Stimulated activated CD8-positive, alpha-beta memory T cell treated with anti-CD3 and anti-CD28 coated beads, Interleukin-15, amount 100 ng/mL, for 24 hours (primary cell): Measurements from ENCODE around the gene NFIC.
A peak's percentile ranks its signal among the peaks of the same experiment; 100 is the strongest.
"Not testable (repeated sequence)": the region's sequence is repeated elsewhere in the genome, so short reads cannot be mapped to it uniquely, and the experiment has no call there.

Source experiments
- DNase-seq: peaks from one replicate; pipeline ENCODE4 v3.0.0-alpha.2; 2020; ENCODE audit warnings: low read depth

NFIC gene

DNA sequence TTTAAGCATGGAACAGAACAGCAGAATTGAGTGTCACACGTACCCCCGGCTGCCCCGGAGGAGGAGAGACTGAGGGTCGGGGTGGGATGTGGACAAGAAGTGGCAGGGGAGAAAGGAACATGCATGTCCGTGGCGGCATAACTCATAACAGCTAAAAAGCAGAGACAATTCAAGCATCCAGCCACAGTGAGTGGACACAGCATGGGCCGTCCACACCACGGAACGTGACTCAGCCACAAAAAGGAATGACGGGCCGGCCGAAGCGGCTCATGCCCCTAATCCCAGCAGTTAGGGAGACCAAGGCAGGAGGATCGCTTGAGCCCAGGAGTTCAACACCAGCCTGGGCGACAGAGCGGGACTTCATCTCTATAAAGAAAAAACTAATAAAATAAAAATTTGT, 126.5 kb downstream of the NFIC start:
- DNase-seq, result no peak

DNA sequence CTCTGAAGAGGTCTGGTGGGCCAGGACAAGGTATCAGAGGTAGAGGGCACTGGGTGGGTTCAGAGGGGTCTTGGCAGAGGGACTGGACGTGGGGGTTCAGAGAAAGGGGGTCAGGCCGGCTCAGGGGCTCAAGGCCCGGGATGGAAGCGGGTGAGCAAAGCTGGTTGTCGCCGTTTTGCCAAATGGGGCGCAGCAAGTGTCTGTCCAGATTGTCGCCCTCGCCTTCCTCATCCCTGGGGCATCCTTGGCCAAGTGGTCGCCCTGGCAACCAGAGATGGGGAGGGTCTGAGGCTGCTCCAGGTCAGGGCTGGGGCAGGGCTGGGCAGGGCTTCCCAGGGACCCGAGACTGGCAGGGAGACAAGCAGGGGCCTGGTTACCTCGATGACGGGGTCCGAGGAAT, 127.3 kb downstream of the NFIC start:
- no peak for DNase-seq

DNA sequence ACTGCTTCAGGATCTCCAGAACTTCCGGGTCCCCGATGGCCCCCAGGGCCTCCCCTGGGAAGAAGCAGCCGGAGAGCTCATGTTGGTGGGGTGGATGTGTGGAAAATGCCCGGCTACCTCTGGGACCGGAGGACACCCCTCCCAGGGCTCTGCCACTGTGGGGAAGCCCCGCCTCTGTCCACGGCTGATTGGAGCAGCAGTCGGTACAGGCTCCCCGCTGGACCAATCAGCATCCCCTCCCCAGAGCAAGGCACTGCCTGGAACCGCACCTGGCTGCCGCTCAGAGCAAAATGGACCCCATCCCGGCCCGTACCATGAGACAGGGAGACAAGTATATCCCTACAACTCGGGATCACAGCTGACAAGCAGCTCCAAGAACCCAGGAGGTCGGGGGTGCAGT, 127.7 kb downstream of the NFIC start:
- no peak for DNase-seq

DNA sequence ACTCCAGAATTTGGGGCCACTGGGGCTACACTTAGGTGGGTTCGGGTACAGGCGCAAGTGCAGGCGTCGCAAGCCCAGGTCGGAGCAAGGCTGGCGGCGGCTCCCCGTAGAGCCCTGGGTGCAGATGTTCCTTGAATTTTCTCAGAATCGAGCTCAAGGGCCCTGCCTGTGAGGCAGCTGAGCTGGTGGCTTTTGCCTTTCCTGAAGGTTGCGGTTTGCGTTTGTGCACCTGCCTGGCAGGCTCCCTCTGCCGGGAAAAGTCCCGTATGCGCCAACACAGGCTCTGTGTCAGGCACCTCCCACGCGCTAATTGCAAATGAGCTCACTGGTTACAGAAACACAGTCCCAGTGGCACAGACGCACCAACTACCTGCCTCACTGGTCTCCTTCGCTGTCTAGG, 128.2 kb downstream of the NFIC start:
- DNase-seq, result no peak

DNA sequence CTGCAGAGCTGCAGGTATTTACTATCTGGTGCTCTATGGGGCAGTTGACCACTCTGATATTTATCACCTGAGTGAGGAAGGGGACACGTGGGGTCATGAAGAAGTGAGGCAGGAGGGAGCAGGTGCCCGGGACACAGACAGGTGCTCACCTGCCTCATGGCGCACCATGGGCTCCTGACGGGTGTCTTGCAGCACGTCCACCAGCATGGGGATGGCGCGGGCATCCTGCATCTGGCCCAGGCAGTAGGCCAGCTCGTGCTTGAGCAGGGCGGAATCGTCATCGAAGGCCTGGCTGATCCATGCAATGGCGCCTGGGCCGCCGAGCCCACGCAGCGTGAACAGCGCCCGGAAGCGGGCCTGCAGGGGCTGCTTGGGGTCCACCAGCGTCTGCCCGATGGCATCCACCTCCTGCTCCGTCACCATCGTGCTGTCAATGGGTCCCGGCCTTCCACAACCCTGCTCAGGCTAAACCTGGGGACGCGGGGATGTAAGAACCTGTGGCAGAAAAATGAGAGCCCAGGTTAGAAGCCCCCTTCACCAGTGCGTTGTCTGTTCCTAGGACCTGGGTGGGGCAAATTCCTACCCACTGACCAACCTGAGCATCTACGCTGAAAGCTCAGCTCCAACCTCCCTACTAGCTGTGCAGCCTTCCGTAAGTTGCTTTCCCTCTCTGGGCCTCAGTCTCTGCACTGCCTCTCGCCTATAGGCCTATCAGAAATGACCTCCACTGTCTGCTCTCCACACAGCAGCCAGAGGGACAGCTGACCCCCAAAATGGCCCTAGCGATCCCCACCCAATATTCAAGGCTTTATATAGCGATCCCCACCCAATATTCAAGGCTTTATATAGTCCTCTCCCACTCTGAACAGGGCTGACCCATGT, 130.2 kb downstream of the NFIC start:
- DNase-seq, result no peak

DNA sequence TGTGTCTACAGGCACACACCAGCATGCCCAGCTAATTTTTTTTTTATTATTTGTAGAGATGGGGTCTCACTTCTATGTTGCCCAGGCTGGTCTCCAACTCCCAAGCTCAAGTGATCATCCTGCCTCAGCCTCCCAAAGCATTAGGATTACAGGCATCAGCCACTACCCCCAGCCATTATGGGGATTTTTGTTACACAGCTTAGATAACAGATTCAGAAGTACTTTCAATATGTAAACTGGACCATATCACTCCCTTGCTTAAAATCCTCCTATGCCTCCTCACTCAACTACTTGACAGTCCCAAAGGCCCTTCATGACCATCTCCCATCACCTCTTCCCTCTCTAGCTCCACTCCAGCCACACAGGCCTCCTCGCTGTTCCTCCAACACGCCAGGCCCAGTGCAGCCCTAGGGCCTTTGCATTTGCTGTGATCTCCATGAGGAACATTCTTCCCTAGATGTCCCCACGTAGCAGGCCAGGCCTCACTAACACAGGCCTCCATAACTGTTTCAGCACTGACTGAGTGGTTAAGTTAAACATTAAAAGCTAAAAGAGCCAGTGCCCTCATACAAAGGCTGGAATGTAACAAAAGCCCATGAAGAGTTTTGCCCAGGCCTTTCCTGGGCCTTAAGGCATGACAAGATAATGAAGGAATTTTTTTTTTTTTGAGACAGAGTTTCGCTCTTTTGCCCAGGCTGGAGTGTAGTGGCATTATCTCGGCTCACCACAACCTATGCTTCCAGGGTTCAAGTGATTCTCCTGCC, 131.6 kb downstream of the NFIC start:
- DNase-seq, result no peak

DNA sequence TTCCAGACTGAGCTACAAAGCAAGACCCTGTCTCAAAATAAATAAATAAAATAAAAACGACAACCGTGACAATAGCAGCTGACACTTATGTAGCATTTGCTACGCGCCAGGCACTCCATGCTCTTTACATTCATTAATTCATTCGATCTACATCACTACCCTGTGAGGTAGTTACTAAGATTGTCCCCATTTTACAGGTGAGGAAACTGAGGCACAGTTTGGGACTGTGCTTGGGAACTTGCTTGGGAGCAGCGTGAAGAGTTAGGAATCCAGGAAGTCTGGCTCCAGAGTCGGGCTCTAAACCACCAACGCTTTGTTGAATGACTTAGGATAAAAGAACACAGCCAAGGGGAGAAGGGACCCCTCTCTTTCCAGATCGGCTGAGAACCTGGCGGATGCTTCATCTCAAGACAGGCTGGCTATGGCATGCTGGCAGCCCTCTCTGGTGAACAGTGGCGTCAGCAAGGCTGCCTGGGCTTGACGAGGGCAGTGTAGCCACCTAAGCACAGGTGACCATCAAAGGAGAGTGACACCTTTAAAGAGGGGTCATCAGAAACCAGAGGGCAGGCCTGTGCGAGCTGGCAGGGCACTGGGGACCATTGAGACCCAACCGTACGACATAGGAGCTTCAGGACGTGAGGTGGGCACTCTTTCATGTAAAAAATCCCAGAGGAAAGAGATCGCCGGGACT, 133.5 kb downstream of the NFIC start:
- no peak for DNase-seq

DNA sequence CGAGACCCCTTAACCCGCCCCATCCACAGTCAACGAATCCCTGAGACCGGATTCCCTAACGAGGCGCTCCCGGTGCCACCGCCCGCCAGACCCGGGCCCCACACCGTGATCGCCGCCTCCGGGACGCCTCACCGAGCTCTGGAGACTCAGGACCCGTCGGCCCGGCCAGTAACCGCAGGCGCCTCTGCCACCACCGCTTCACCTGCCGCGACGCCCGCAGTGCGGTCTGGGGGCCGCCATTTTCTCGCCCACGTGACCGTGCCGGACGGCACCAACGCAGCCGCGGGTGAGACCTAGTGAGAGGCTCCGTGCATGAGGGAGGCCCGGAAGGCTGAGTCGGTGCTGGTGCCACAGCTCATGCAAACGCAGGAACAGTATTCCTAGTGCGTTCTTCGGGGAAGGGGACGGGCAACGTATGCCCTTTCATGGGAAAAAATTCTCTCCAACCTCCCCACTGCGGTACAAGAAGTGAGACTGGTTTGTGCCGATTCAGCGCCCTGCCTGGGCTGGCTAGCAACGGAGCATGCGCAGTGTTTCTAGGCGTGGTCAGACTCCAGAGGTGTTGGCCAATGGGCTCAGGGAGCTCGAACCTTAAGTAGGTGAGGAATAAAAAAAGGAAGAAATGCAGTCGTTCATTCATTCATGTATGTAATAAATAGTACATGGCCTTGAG, 134.2 kb downstream of the NFIC start, which contains the start of gene DOHH:
Gene DOHH (minus strand): TSS at position 246 of the 673 bp plus-strand sequence. CDS start 3,860 bp downstream, outside the sequence.
- DNase-seq, result peak; percentile 80

DNA sequence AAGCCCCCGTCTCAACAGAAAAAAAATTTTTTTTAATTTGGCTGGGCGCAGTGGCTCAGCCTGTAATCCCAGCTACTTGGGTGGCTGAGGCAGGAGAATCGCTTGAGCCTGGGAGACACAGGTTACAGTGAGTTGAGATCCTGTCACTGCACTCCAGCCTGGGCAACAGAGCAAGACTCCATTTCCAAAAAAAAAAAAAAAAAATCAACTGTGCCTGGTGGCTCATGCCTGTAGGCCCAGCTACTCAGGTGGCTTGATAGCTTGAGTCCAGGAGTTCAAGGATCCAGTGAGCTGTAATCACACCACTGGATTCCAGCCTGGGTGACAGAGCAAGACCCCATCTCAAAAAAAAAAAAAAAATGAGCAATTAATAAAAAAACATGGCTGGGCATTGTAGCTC, 135.4 kb downstream of the NFIC start:
- no peak for DNase-seq

DNA sequence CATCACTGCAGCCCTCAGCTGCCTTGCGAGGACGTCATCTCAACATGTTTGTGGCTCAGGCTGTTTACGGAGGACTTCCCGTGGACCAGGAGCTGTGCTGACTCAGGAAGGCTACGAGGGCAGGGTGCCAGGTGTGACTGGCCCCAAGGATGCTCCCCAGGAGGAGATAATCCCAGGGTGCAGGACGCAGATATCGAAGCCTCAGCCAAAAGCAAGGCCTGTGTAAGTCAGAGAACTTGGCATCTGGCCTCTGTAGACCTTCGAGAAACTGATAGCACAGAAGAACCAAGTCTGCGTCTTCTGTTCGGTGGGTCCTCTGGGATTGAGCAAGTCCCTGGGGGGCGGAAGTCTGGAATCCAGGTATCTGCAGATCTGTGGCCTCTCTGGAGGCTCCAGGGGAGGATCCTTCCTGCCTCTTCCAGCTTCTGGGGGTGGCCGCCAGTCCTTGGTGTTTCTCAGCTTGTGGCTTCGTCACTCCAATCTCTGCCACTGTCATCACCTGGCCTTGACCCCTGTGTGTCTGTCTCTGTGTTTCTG, 136.7 kb downstream of the NFIC start:
- no peak for DNase-seq

DNA sequence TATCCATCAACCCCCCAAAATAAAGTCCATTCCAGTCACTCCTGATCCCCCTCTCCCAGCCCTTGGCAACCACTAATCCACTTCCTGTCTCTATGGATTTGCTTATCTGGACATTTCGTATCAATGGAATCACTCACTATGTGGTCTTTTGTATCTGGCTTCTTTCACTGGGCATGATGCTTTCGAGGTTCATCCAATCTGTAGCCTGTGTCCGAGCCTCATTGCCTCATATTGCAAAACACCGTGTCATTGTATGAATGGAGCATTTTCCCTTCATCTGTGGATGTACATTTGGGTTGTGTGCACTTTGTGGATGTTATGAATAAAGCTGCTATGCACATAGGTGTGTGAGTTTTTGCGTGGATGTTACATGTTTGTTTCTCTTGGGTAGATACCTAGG, 138.4 kb downstream of the NFIC start:
- no peak for DNase-seq

DNA sequence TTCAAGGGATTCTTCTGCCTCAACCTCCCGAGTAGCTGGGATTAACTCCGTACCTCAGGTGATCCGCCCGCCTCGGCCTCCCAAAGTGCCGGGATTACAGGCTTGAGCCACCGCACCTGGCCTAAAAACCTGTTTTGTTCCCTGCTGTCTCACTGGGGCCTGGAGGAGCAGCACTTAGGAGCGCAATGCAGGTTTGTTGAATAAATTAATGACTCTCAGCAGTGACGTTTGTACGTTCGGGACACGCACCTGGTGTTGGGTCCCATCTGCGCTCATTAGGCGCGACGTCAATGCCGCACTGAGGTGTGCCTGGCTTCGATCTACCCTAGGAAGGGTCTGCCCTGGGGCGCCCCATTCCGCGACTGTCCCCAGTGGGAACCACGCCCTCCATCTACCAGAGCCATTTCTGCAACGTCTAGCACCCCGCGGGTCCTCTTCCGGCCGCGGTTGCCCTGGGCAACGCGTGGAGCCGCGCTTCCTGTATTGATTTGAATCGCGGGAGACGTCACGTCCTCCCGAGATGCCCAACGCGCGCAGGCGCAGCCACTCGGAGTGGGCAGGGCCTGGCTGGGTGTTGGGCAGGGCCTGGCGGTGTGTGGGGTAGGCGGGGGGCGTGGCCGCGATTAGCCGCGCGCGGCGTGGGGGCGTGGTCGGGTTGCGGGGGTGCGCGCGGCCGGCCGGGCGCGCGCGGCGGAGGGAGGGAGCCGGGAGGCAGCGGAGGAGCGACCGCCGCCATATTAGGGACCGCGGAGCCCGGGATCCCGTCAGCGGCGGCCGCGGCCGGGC, 139.4 kb downstream of the NFIC start, which contains the start of gene FZR1:
Gene FZR1 (plus strand): TSS at position 714 of the 786 bp plus-strand sequence. CDS start 16,679 bp downstream, outside the sequence.
- DNase-seq, result peak; percentile 99

DNA sequence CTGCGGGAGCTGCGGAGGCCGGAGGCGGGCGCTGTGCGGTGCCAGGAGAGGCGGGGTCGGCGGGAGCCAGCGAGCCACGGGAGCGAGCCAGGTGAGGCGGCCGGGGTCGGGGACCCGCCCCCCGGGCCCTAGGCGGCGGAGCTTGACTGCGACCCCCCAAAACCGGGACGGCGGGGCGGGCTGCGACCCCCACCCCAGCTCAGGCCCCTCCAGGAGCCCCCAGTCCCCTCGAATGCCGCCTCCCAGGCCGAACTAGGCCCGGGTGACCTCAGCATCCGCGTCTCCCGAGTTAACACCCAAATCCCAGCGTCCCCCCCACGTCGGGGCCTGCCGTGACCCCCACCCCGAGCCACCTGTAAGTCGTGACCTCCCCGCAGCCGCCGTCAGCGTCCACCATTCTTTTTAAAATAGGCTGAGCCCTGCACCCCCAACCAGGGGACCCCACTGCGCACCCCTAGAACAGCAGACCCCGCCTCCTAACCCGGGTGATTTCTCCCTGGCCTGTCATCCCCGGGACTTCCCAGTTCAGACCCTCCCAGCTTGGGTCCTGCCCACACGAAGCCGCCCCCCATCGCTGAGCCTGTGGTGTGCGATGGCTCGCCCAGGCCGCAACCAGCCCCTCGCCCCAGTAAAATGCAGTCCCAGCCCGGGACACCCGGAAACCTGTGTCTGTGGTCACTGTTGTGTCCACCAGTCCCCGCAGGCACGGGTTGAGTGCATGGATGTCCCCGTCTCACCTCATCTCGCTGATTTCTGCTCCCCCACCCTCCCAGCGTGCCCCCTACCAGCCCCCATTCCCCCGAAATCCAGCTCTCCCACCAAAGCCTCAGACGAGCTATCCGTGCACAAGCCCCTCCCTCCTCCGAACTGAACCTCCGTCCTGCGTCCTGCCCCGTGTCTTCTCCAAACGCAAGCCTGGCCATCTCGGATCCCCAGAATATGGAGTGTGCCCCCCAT, 140.3 kb downstream of the NFIC start:
- no peak for DNase-seq

DNA sequence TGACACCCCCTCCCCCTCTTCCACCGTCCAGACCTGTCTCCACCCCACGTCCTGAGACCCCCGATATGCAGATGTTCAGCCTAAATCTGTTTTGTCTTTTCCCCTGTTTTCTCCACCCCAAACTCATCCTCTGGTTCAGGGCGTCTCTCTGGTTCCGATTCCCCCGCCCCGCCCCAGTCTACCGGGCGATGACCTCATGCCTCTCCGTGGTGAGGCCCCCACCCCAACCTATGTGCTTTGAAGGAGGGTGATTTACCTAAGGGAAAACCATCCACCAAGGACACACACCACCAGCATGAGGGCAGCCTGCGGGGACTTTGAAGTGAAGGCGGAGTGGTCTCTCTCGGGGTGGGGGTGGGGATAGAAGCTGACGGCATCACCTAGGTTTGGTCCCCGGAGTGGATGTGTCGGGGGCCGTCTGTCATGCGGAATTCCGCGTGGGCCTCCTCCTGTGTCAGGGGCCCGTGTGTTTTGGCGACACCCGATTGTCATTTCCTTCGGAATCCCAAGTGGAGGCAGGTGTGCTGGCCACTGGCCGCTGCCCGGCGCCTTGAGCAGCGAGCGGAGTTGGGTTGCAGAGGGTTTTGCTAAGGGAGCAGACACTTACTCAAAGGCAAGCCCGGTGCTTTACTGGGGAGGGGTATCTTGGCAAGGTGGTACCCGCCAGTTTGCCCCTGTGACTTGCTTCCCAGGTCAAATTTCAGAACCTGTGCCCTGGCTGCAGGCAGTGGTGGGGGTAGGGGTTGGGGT, 141.2 kb downstream of the NFIC start:
- no peak for DNase-seq

DNA sequence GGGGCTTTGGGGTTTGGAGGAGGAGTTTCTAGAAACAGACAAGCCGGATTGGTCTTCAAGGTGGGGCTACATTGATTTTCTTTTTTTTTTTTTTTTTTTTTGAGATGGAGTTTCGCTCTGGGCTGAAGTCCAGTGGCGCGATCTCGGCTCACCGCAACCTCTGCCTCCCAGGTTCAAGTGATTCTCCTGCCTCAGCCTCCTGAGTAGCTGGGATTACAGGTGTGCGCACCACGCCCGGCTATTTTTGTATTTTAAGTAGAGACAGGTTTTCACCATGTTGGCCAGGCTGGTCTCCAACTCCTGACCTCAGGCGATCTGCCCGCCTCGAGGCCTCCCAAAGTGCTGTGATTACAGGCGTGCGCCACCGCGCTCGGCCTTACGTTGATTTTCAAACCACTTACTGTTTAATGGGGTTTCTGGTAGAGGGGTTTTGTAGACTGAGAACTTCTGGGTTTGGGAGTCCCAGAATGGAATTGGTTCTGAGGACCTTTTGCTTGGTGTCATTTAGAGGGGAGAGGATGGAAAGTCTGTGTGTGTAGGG, 141.8 kb downstream of the NFIC start:
- DNase-seq, result not testable (repeated sequence)

DNA sequence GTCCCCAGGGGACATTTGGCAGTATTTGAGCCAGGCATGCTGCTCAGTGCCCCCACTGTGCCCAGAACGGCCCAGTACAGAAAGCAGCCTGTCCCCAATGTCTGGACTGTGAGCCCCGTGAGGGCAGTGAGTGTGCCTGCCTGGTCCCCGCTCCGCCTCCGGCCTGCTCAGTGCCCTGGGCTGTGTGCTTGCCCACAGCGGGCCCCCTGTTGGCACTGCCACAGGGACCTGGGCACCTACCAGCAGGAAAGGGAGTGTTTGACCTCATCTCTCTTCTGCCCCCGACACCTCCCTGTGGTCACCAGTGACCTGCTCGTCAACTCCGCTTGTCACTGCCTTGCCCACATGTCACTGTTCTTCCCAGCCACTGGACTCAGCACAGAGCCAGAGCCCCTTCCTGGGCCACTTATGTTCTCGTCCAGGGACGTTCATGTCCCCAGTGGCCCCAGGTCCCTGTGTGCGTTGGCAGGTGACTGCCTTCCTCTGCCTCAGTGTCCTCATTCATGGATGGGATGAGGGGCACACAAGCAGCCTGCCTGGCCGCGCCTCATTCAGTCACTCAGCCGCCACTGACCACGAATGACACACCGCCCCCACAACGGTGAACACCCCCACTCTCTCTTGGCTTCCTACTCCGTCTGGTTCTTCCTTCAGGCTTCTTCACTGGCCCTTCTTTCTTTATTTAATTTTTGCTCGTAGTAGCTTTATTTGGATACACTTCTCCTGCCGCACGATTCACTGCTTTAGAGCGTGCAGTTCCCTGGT, 142.6 kb downstream of the NFIC start:
- no peak for DNase-seq

DNA sequence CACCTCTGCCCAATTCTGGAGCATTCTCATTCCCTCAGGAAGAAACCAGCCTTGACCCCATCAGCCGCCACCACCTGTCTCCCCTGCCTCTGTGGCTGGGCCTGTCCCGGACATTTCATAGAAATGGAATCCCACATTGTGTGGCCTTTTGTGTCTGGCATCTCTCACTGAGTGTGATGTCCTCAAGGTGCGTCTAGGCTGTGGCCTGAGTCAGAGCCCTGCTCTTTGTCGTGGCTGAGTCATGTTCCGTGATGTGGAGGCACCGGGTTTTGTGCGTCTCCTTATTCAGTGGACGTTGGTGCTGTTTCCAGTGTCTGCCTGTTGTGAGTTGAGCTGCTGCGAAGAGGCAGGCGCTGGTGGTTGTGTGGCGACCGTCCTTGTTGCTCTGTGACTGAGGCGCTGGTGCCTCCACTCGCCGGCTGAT, 143.2 kb downstream of the NFIC start:
- DNase-seq, result no peak

DNA sequence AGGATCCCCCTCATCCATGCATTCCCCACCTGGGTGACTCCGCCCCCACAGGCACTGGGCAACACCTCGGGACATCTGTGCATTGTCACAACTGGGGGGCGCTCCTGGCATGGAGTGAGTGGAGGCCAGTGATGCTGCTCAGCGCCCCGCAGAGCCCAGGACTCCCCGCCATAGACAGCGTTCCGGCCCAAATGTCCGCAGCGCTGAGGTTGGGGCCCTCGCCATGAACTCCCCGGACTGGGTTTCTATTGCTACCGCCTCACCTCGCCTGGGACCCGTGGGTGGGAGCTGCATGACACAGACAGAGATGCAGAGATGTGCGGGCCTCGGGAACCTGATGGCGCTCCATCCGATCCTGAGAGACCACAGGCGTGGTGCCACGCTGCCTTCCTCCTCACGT, 144.3 kb downstream of the NFIC start:
- no peak for DNase-seq
